HepG2 (cell line): Measurements from ENCODE around the gene WDSUB1. TPM values are rescaled to one million over a fixed set of nuclear protein-coding genes. Genes with fewer than 3 reads are reported as not detected.

Experiments used
- ATM ChIP-seq: fragments of 450-650 bp; IDR thresholded peaks from 2 replicates; pipeline ENCODE4 v1.7.1; 2017; ENCODE audit warnings: mild to moderate bottlenecking, borderline replicate concordance
- E2F5 ChIP-seq: sonication (generic); formaldehyde crosslinking; conservative IDR thresholded peaks from 2 replicates; pipeline ENCODE4 v1.4.0; 2020; ENCODE audit warnings: missing genetic modification reagents
- ELF3 ChIP-seq: IDR thresholded peaks from 2 replicates; pipeline ENCODE4 v1.6.1; 2016; ENCODE audit warnings: missing genetic modification reagents, missing compliant biosample characterization
- KMT2A ChIP-seq: sonication (generic); formaldehyde crosslinking; IDR thresholded peaks from 2 replicates; pipeline ENCODE4 v1.4.0; 2020; ENCODE audit warnings: missing genetic modification reagents
- MEF2D ChIP-seq: sonication (generic); formaldehyde crosslinking; IDR thresholded peaks from 2 replicates; pipeline ENCODE4 v1.5.1; 2020; ENCODE audit warnings: mild to moderate bottlenecking, missing genetic modification reagents
- REL ChIP-seq: sonication (generic); formaldehyde crosslinking; conservative IDR thresholded peaks from 2 replicates; pipeline ENCODE4 v1.8.0; 2022; ENCODE audit warnings: mild to moderate bottlenecking, missing genetic modification reagents, moderate library complexity
- SNAPC2 ChIP-seq: sonication (generic); formaldehyde crosslinking; IDR thresholded peaks from 2 replicates; pipeline ENCODE4 v1.8.1; 2022; ENCODE audit warnings: mild to moderate bottlenecking, missing genetic modification reagents
- SP2 ChIP-seq: sonication (generic); formaldehyde crosslinking; IDR thresholded peaks from 2 replicates; pipeline ENCODE4 v1.5.1; 2020; ENCODE audit warnings: mild to moderate bottlenecking, missing genetic modification reagents
- SRSF4 ChIP-seq: fragments of 200-400 bp; formaldehyde crosslinking; IDR thresholded peaks from one replicate; pipeline ENCODE4 v1.6.1; 2018; ENCODE audit warnings: mild to moderate bottlenecking, low read depth, low read length, moderate library complexity; ENCODE audit not compliant: poor library complexity, severe bottlenecking
- ZBTB2 ChIP-seq: sonication (generic); formaldehyde crosslinking; IDR thresholded peaks from 2 replicates; pipeline ENCODE4 v1.8.0; 2022; ENCODE audit warnings: low read depth, missing genetic modification reagents
- ZBTB33 ChIP-seq: sonication (generic); formaldehyde crosslinking; IDR thresholded peaks from 2 replicates; pipeline ENCODE4 v1.4.0; 2020; ENCODE audit warnings: missing genetic modification reagents
- ZNF121 ChIP-seq: sonication (generic); formaldehyde crosslinking; IDR thresholded peaks from 2 replicates; pipeline ENCODE4 v1.5.0; 2020; ENCODE audit warnings: mild to moderate bottlenecking, missing genetic modification reagents
- ZNF235 ChIP-seq: sonication (generic); formaldehyde crosslinking; IDR thresholded peaks from 2 replicates; pipeline ENCODE4 v1.8.1; 2023; ENCODE audit warnings: mild to moderate bottlenecking, missing genetic modification reagents, borderline replicate concordance
- ZNF362 ChIP-seq: sonication (generic); formaldehyde crosslinking; IDR thresholded peaks from 2 replicates; pipeline ENCODE4 v1.4.0; 2020; ENCODE audit warnings: missing genetic modification reagents, mild to moderate bottlenecking, borderline replicate concordance
- ZNF414 ChIP-seq: sonication (generic); formaldehyde crosslinking; IDR thresholded peaks from 2 replicates; pipeline ENCODE4 v1.5.0; 2020; ENCODE audit warnings: missing genetic modification reagents
- ZNF460 ChIP-seq: sonication (generic); formaldehyde crosslinking; IDR thresholded peaks from 2 replicates; pipeline ENCODE4 v1.5.1; 2020; ENCODE audit warnings: missing genetic modification reagents, mild to moderate bottlenecking, borderline replicate concordance
- ZNF547 ChIP-seq: sonication (generic); formaldehyde crosslinking; IDR thresholded peaks from 2 replicates; pipeline ENCODE4 v1.5.1; 2020; ENCODE audit warnings: mild to moderate bottlenecking, missing genetic modification reagents
- ZNF768 ChIP-seq: sonication (generic); formaldehyde crosslinking; IDR thresholded peaks from 2 replicates; pipeline ENCODE4 v1.4.0; 2020; ENCODE audit warnings: missing genetic modification reagents
- polyA plus RNA-seq, 8 experiments: library from polyadenylated mRNA; depleted of rRNA in 3 of 8; stranded (reverse) in 7 of 8; unstranded in 1 of 8; fragments of >200 nt; fragmentation: Illumina TruSeq in 4 of 8; extraction: Trizol in 4 of 8; gene quantifications; 2 replicates each; pipeline versions ENCODE4 v1.2.1 to v1.2.3, GENCODE V29; 2011 to 2016; ENCODE audit warnings: low read depth in 4 of 8, missing spikeins in 1 of 8, mixed read lengths in 1 of 8; ENCODE audit not compliant: insufficient read depth in 1 of 8
- total RNA-seq, 5 experiments: library from RNA; depleted of rRNA; stranded (reverse); fragments of >200 nt; fragmentation: Illumina TruSeq; extraction: Trizol; gene quantifications; 2 replicates each; pipeline ENCODE4 v1.2.3, GENCODE V29; 2016; ENCODE audit warnings: low read depth in 1 of 5

Gene WDSUB1
- total and polyA plus RNA-seq, 2 of the 13 experiments (the other 11 are each of a cell fraction or from before 2014, with no cell fraction given): 10.1 to 10.7 TPM

- TF ChIP-seq MEF2D (CRISPR knock-in tag): 0 out of 2 replicates have a peak, but pooled peaks have one; percentile 47
- no peak for TF ChIP-seq ZNF235 (CRISPR knock-in tag)
- TF ChIP-seq SNAPC2 (CRISPR knock-in tag): 0 out of 2 replicates have a peak, but pooled peaks have one; percentile 55
- no peak; the same call in 1 of the 2 replicates for TF ChIP-seq SP2 (CRISPR knock-in tag)
- TF ChIP-seq ZNF362 (CRISPR knock-in tag): 0 out of 2 replicates have a peak, but pooled peaks have one; percentile 32
- TF ChIP-seq REL (CRISPR knock-in tag): peak; percentile 90
- TF ChIP-seq E2F5 (CRISPR knock-in tag): no peak
- TF ChIP-seq SRSF4: no peak
- peak; percentile 59; the same call in 1 of the 2 replicates for TF ChIP-seq ZNF121 (CRISPR knock-in tag)
- TF ChIP-seq KMT2A (CRISPR knock-in tag): peak; percentile 52; the same call in 1 of the 2 replicates
- TF ChIP-seq ZNF460 (CRISPR knock-in tag): no peak
- TF ChIP-seq ZNF768: peak; percentile 64; the same call in 1 of the 2 replicates
- TF ChIP-seq ELF3 (CRISPR knock-in tag): peak; percentile 70; the same call in 1 of the 2 replicates
- TF ChIP-seq ZNF547 (CRISPR knock-in tag): peak; percentile 99
- TF ChIP-seq ZBTB33 (CRISPR knock-in tag): no peak
- 0 out of 2 replicates have a peak, but pooled peaks have one; percentile 50 for TF ChIP-seq ZNF414 (CRISPR knock-in tag)
- no peak for TF ChIP-seq ATM
- TF ChIP-seq ZBTB2 (CRISPR knock-in tag): peak; percentile 73; the same call in 1 of the 2 replicates
Observed at GRCh38 chr2:159285929-159286708, at the start of gene WDSUB1 (continued).
